Measurements from ENCODE around the gene SLC10A1.
"Not testable (repeated sequence)": the region's sequence is repeated elsewhere in the genome, so short reads cannot be mapped to it uniquely, and the experiment has no call there.

Gene SLC10A1

GRCh38 chr14:69796797-69797500, at the start of gene SLC10A1:
SLC10A1 (minus strand) TSS chr14:69797241; CDS start chr14:69797155, 86 bp downstream.
- no peak for DNase-seq (ENCODE audit: low spot score)

- DNase-seq (ENCODE audit: low spot score), result peak; percentile 18
These were observed 48.7 kb upstream of the SLC10A1 start for GRCh38 chr14:69845787-69846186.

- no peak for DNase-seq (ENCODE audit: low spot score)
These were observed 48.1 kb upstream of the SLC10A1 start for GRCh38 chr14:69845050-69845581.

GRCh38 chr14:69844171-69844570, 47.1 kb upstream of the SLC10A1 start:
- no peak for DNase-seq (ENCODE audit: low spot score)

GRCh38 chr14:69842686-69843420, 45.8 kb upstream of the SLC10A1 start:
- no peak for DNase-seq (ENCODE audit: low spot score)

- no peak for DNase-seq (ENCODE audit: low spot score)
These were observed 44.6 kb upstream of the SLC10A1 start for GRCh38 chr14:69841656-69842055.

GRCh38 chr14:69839661-69840060, 42.6 kb upstream of the SLC10A1 start:
- no peak for DNase-seq (ENCODE audit: low spot score)

GRCh38 chr14:69838881-69839416, 41.9 kb upstream of the SLC10A1 start:
- DNase-seq (ENCODE audit: low spot score), result no peak

- no peak for DNase-seq (ENCODE audit: low spot score)
These were observed 31.8 kb upstream of the SLC10A1 start for GRCh38 chr14:69828879-69829278.

GRCh38 chr14:69828354-69828753, 31.3 kb upstream of the SLC10A1 start:
- DNase-seq (ENCODE audit: low spot score), result peak; percentile 3

GRCh38 chr14:69827560-69827959, 30.5 kb upstream of the SLC10A1 start:
- no peak for DNase-seq (ENCODE audit: low spot score)

GRCh38 chr14:69822456-69822855, 25.4 kb upstream of the SLC10A1 start:
- DNase-seq (ENCODE audit: low spot score), result no peak

- no peak for DNase-seq (ENCODE audit: low spot score)
These were observed 23.9 kb upstream of the SLC10A1 start for GRCh38 chr14:69820991-69821390.

GRCh38 chr14:69819607-69820006, 22.6 kb upstream of the SLC10A1 start:
- DNase-seq (ENCODE audit: low spot score), result no peak

- peak; percentile 74 for DNase-seq (ENCODE audit: low spot score)
These were observed 21.7 kb upstream of the SLC10A1 start for GRCh38 chr14:69818758-69819191.

- DNase-seq (ENCODE audit: low spot score), result no peak
These were observed 19.2 kb upstream of the SLC10A1 start for GRCh38 chr14:69816216-69816615.

- no peak for DNase-seq (ENCODE audit: low spot score)
These were observed 18.5 kb upstream of the SLC10A1 start for GRCh38 chr14:69815556-69815955.

GRCh38 chr14:69814397-69814796, 17.4 kb upstream of the SLC10A1 start:
- no peak for DNase-seq (ENCODE audit: low spot score)

GRCh38 chr14:69813346-69813745, 16.3 kb upstream of the SLC10A1 start:
- DNase-seq (ENCODE audit: low spot score), result not testable (repeated sequence)

- DNase-seq (ENCODE audit: low spot score), result no peak
These were observed 15.7 kb upstream of the SLC10A1 start for GRCh38 chr14:69812711-69813110.

GRCh38 chr14:69811868-69812252, 14.8 kb upstream of the SLC10A1 start:
- no peak for DNase-seq (ENCODE audit: low spot score)

- DNase-seq (ENCODE audit: low spot score), result no peak
These were observed 14.3 kb upstream of the SLC10A1 start for GRCh38 chr14:69811227-69811867.
